ENCODE results near the gene CROCC2.

The CROCC2 gene

GRCh38 chr2:240876035-240876474 is 30.1 kb upstream of the CROCC2 start:
- DNase-seq = no peak

DNA sequence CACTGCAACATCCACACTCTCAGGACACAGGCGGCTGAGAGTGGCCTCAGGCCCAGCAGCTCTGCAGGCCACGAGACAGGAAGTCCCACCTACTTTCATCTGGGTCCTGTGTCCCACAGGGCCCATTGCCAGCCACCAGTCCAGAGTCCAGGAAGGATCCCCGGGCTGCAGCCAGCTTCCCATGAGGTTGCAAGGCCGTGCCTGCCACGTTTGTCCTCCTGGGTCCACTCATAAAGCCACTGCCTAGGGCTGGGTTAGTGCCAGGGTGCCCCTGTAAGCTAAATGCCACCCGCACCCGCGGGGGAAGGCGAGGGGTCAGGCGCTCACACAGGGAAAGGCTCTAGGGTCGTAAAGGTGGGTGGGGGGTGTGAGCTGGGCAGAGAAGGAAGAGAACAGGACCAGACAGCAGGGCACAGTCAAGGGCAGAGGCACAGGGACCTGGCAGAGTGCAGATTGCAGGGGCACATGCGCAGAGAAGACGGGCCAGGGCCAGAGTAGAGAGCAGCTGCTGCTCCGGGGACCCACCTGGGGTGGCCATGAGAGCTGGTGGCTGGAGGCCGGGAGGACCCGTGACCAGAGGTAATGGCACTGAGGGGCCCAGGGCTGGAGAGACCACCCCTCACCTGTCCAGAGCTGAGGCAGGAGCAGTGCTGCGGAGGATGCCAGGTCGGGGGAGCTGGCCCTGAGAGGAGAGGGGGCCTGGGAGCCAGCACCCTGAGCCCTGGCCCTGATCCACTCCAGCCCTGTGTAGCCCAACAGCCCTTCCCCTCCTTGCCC is 29.5 kb upstream of the CROCC2 start:
- DNase-seq = no peak

DNA sequence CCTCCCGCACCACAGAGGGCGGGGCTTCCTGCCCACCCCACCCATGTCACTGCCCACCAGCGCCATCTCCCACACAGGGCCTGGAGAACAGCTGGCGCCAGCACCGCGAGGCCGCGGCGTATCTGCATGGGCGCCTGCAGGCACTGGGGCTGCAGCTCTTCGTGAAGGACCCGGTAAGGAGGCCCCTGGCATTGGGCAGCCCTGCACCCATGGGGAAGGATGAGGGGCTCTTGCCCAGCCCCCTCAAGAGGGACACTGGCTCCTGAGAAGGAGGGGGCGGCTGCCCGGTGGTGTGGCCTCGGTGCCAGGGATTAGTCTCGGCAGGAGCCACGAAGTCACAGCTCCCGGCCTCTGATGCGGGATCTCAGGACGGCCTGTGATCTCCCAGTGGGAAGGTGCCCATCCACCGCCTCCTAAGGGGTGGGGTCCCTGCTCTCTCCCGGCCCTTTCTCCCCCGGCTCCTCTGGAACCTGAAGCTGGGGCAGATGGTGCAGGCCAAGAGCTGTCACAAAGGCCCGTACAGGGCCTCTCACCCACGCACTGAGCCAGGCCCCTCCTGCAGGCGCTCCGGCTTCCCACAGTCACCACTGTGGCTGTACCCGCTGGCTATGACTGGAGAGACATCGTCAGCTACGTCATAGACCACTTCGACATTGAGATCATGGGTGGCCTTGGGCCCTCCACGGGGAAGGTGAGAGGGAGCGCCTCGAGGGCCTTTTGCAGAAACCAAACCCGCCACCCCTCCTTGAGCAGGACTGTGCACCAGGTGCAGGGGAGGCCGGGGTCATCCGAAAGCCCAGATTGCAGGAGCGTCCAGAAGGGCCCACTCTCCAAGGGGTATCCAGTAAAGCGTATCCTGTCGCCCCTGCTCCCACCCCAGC is 28.4 kb upstream of the CROCC2 start:
- no peak for DNase-seq

DNA sequence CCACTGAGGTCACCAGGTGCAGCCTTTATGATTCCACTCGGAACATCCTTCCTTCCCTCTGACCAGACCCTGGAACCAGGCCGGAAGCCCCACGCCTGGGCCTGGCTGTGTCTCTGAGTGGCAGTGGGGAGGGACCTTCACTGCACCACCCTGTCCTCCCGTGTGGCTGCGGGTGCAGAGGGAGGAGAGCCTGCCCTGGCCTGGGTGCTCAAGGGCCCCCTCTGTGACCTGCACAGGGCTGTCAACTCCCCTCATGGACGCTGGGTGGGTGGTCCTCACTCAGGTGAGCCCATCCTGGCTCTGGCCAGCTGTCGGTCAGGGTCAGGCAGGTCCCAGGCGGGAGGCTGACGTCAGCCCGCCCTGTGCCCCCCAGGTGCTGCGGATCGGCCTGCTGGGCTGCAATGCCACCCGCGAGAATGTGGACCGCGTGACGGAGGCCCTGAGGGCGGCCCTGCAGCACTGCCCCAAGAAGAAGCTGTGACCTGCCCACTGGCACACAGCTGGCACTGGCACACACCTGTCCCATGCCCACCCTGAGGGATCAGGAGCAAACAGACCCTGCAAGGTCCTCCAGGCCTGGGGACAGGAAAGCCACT is 27.7 kb upstream of the CROCC2 start:
- no peak for DNase-seq

GRCh38 chr2:240879105-240879504 is 27.0 kb upstream of the CROCC2 start:
- DNase-seq = no peak

- DNase-seq = no peak
Measured at GRCh38 chr2:240881913-240882312, 24.2 kb upstream of the CROCC2 start.

- DNase-seq = no peak
Measured at GRCh38 chr2:240884221-240884620, 21.9 kb upstream of the CROCC2 start.

DNA sequence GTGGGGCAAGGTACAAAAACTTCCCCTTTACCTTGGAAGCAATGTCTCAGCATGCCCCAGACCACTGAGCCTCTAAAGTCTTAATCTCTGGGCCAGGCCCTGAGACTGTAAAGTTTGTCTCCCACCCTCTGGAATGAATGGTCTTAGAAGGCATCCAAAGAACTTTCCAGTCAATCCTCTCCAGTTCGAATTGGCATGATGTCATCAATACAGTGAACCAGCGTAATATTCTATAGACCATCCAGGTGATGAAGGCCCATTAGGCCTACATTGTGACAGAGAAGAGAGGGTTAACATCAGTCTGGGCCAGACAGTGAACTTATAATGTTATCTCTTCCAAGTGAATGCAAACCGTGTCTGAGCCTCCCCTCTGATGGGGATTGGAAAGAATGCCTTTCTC is 21.4 kb upstream of the CROCC2 start:
- DNase-seq = no peak

- DNase-seq = no peak
Measured at GRCh38 chr2:240885566-240885965, 20.6 kb upstream of the CROCC2 start.

GRCh38 chr2:240886023-240886565 is 20.0 kb upstream of the CROCC2 start:
- no peak for DNase-seq

- no peak for DNase-seq
Measured at GRCh38 chr2:240886678-240887609, 19.2 kb upstream of the CROCC2 start.

- DNase-seq = no peak
Measured at GRCh38 chr2:240887631-240888030, 18.5 kb upstream of the CROCC2 start.

- no peak for DNase-seq
Measured at GRCh38 chr2:240888130-240888889, 17.8 kb upstream of the CROCC2 start.

DNA sequence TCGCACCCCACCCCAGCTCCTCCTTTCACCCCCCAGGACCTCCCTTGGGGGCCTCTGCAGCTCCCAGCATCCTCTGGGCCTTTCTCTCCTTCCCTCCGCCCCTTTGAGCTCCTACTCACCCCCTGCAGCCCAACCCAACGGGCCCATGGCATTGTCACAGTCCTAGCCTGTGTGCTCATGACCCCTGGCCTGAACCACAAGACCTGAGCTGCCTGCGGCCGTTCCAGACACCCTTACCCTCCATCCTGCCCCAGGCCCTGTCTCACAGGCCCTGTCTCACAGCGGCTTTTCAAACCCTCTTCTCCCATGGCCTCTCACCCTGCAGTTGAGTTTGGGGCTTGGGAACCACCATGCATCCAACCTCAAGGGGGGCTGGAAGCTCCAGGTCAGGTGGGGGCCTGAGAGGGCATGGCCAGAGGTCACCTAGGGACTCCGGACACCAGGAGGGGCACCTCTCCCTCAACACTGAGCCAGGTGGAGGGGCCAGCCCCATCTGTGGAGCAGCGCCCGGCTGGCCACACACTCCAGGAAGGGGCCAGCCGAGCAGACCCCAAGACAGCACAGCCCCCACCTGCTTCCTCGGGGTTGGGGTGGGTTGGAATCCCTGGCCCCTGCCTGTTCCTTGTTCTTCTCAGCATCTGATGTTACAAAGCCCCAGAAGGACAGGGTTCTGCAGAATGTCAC is 17.1 kb upstream of the CROCC2 start:
- no peak for DNase-seq

- DNase-seq = no peak
Measured at GRCh38 chr2:240889601-240890560, 16.3 kb upstream of the CROCC2 start.

DNA sequence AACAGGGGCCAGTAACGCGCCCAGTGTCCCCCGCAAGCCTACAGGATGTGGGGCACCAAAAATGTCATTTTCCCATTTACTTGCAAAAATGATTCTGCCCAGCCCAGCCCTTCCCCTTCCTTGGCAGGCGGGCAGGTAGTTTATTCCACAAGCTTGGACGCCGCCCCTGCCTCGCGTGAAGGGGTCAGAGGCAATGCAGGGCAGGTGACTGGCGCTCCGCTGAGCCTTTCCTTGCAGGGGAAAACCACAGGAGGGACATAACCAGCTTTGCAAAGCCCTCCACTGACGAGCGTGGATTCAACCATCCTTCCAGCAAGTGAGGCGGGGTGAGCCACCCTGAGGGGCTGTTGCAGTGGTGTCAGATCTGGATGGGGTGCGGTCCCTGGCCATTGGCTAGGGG is 15.4 kb upstream of the CROCC2 start:
- DNase-seq = no peak

DNA sequence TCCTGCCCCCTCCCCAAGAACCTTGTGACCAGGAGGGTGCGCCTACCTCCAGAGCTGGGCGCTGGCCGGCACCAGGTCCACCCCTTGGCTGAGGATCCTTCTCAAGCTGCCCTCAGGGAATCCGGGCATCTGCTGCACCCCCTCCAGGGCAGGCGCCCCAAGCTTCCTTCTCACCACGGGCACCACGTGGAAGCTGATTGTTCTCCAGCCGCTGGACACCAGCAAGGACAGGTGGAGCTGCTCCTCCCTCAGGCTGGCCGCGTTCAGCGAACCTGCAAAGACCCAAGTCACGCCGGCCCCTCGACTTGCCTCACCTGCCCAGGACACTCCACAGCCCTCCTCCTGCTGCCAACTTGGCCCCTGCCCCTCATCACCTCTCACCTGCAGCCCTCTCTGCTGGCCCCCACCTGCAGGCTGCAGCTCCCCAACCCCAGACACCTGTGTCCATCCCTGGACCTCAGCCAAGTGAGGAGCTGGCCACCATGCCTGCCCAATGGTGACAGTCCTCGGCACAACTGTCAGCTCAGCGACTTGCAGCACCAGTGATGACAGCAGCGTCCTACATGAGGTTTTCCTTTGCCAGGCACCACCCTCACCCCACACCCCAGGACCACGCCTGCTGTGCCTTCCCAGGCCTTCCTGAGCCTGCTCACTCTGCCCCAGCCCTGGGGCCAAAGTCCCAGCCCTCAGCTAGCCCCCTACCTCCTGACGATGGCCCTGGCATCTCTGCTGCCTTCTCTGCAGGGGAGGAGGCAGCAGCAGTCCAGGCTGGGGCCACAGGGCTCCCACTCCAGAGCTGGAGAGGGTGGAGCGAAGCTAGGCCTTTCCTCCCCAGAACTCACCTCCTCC is 14.4 kb upstream of the CROCC2 start:
- no peak for DNase-seq

GRCh38 chr2:240892356-240892755 is 13.8 kb upstream of the CROCC2 start:
- no peak for DNase-seq

DNA sequence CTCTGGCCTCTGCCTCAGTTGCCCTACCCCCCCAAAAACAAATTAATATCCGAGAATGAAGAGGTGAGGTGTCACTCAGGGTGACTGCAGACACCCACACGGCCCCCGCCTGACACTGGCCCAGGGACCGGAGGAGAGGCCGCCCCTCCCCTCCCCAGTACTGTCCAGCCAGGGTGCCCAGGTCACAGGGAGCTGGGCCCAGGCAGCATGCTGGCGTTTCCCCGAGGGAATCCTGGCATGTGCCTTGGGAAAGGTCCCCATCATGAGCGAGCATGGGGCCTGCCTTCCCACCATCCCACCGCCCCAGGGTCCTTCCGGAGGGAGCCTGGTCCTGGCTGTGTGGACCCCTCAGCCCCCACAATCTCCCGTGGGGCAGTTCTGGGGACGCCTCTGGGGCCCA is 13.2 kb upstream of the CROCC2 start:
- no peak for DNase-seq

All from islet precursor cell (in vitro differentiated cells).